ENCODE measurements around the gene RCHY1.
"Not testable (repeated sequence)": the region's sequence is repeated elsewhere in the genome, so short reads cannot be mapped to it uniquely, and the experiment has no call there.

Gene RCHY1

DNA sequence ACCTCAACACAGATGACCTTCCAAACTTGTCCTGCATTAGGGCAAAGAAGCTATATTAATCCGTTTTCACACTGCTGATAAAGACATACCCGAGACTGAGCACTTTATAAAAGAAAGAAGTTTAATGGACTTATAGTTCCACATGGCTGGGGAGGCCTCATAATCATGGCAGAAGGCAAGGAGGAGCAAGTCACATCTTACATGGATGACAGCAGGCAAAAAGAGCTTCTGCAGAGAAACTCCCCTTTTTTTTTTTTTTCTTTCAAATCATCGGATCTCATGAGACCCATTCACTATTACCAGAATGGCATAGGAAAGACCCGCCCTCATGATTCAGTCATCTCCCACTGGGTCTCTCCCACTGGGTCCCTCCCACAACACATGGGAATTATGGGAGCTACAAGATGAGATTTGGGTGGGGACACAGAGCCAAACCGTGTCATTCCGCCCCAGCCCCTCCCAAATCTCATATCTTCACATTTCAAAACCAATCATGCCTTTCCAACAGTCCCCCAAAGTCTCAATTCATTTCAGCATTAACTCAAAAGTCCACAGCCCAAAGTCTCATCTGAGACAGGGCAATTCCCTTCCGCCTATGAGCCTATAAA, 17.4 kb upstream of the RCHY1 start:
- H3K27ac ChIP-seq: not testable (repeated sequence)

DNA sequence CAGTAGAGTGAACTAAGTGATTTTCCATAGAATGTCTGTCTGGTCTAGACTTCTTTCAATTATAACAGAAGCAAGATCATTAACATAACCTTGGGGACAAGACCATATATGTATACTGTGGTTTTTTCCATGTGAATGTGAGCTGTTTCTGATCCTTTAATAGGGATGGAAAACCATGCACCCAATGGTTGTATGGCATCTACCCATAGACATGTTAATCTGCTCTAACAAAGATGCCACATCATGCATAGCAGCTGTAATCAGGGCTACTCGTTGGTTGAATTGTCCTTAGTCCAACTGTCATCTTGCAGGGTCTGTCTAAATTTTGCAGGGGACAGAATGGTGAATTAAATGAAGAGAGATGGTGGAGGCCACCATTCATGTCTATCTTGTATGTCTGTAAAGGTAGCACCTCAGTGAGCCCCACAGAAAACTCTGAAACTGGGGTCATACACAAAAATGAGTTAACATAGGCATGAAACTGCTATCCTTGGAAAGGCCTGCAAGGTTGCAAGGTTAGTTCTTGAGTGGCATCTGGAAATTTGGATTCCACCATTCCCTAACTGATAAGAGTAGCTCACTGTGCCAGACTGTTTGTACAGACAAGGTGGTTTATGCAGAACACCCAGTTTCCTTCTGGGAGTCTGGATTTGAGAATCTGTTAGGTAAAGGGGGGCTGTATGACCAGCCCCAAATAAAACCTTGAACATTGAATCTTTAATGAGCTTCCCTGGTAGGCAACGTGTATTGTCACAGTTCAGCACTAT, 16.5 kb upstream of the RCHY1 start:
- Histone ChIP-seq H3K4me1 (ENCODE audit: control insufficient read depth in 1 of 2, insufficient read depth in 1 of 2, low read depth in 1 of 2, low read length in 1 of 2) (no peaks in the 10 kb centered on the region), H3K36me3 (peaks cover 25% of the 10 kb centered on the region), H3K9me3 (no peaks in the 10 kb centered on the region), H3K4me3 (ENCODE audit: low read depth in 1 of 2, low read length in 1 of 2) (no peak overlapping the region), H3K27ac (no peak overlapping the region), H3K27me3 (no peaks in the 10 kb centered on the region)
- TF ChIP-seq, protein P1, sequence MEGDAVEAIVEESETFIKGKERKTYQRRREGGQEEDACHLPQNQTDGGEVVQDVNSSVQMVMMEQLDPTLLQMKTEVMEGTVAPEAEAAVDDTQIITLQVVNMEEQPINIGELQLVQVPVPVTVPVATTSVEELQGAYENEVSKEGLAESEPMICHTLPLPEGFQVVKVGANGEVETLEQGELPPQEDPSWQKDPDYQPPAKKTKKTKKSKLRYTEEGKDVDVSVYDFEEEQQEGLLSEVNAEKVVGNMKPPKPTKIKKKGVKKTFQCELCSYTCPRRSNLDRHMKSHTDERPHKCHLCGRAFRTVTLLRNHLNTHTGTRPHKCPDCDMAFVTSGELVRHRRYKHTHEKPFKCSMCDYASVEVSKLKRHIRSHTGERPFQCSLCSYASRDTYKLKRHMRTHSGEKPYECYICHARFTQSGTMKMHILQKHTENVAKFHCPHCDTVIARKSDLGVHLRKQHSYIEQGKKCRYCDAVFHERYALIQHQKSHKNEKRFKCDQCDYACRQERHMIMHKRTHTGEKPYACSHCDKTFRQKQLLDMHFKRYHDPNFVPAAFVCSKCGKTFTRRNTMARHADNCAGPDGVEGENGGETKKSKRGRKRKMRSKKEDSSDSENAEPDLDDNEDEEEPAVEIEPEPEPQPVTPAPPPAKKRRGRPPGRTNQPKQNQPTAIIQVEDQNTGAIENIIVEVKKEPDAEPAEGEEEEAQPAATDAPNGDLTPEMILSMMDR (IDR thresholded peaks at IDR 0.05): no peak

More for the DNA sequence above, 17.4 kb upstream of the RCHY1 start:
- H3K27me3 ChIP-seq; H3K4me1 ChIP-seq (ENCODE audit: control insufficient read depth in 1 of 2, insufficient read depth in 1 of 2, low read depth in 1 of 2, low read length in 1 of 2); H3K4me3 ChIP-seq (ENCODE audit: low read depth in 1 of 2, low read length in 1 of 2); H3K9me3 ChIP-seq: not testable (repeated sequence)
- peaks cover 21% of the 10 kb centered on the region for H3K36me3 ChIP-seq

DNA sequence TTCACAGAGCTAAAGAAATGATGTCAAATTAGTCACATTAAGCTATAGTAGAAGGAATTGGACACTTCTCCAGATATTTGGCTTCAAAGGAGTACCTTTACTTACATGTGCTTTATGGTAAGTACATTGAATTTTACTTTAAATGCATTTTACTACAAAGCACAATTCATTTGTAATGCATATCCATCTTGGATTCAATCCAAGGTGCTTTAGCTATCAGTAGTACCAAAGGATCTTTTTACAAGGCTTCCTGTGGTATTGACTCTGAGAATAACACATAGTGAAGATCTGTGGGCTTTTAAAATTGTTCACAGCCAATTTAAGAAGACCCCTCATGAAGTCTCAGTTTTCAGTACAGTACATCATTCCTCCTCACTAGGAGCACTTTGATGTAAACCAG, 13.3 kb upstream of the RCHY1 start:
- Histone ChIP-seq H3K9me3 (no peaks in the 10 kb centered on the region), H3K36me3 (peaks cover 37% of the 10 kb centered on the region), H3K4me3 (ENCODE audit: low read depth in 1 of 2, low read length in 1 of 2) (no peak overlapping the region), H3K4me1 (ENCODE audit: control insufficient read depth in 1 of 2, insufficient read depth in 1 of 2, low read depth in 1 of 2, low read length in 1 of 2) (no peaks in the 10 kb centered on the region), H3K27ac (no peak overlapping the region), H3K27me3 (no peaks in the 10 kb centered on the region)
- TF ChIP-seq, protein P1 (IDR thresholded peaks at IDR 0.05): no peak

DNA sequence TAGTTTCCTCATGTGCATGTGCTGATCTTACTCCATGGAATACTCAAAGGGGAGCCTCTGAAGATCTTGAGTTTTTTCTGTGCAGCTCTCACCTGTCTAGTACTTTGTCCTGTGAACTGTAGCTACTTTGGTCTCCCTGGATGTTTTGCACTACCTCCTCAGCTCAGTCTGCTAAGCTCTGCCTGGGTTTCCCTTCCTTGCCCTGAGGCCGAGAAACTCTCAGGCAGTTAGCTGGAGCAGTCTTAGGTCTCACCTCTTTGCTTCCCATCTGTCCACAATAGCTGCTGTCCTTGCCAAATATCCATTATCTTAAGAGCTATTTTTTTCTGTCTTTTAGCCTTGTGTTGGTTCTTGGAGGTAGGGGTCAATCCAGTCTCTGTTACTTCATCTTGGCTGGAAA, 11.7 kb upstream of the RCHY1 start:
- no peak overlapping the region for H3K27ac ChIP-seq
- H3K4me1 ChIP-seq (ENCODE audit: control insufficient read depth in 1 of 2, insufficient read depth in 1 of 2, low read depth in 1 of 2, low read length in 1 of 2): no peaks in the 10 kb centered on the region
- no peaks in the 10 kb centered on the region for H3K9me3 ChIP-seq
- TF ChIP-seq, protein P1 (IDR thresholded peaks at IDR 0.05): no peak
- H3K36me3 ChIP-seq: peaks cover 42% of the 10 kb centered on the region
- H3K27me3 ChIP-seq: no peaks in the 10 kb centered on the region
- H3K4me3 ChIP-seq (ENCODE audit: low read depth in 1 of 2, low read length in 1 of 2): no peak overlapping the region

DNA sequence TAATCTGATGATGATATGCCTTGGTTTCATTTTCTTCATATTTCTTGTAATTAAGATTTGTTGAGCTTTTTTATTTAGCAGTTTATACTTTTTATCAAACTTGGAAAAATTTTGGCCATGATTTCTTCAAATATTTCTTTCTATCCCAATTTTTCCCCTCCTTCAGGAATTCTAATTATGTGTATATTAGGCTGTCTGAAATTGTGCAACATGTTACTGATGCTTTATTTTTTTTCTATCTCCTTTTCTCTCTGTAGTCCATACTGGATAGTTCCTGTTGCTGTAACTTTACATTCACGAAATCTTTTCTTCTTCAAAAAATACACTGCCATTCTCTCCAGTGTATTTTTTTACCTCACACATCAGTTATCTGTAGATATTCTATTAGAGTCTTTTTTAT, 10.9 kb upstream of the RCHY1 start:
- no peak overlapping the region for H3K4me3 ChIP-seq (ENCODE audit: low read depth in 1 of 2, low read length in 1 of 2)
- H3K36me3 ChIP-seq: peaks cover 42% of the 10 kb centered on the region
- no peak overlapping the region for H3K27ac ChIP-seq
- no peaks in the 10 kb centered on the region for H3K4me1 ChIP-seq (ENCODE audit: control insufficient read depth in 1 of 2, insufficient read depth in 1 of 2, low read depth in 1 of 2, low read length in 1 of 2)
- H3K9me3 ChIP-seq: no peaks in the 10 kb centered on the region
- H3K27me3 ChIP-seq: no peaks in the 10 kb centered on the region
- TF ChIP-seq, protein P1 (IDR thresholded peaks at IDR 0.05): no peak

DNA sequence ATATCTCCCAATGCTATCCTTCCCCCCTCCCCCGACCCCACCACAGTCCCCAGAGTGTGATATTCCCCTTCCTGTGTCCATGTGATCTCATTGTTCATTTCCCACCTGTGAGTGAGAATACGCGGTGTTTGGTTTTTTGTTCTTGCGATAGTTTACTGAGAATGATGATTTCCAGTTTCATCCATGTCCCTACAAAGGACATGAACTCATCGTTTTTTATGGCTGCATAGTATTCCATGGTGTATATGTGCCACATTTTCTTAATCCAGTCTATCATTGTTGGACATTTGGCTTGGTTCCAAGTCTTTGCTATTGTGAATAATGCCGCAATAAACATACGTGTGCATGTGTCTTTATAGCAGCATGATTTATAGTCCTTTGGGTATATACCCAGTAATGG, 5.2 kb upstream of the RCHY1 start:
- H3K4me1 ChIP-seq (ENCODE audit: control insufficient read depth in 1 of 2, insufficient read depth in 1 of 2, low read depth in 1 of 2, low read length in 1 of 2): peaks cover 9 to 10% of the 10 kb centered on the region in 2 experiments
- H3K27ac ChIP-seq; H3K9me3 ChIP-seq; H3K27me3 ChIP-seq; H3K4me3 ChIP-seq (ENCODE audit: low read depth in 1 of 2, low read length in 1 of 2): not testable (repeated sequence)
- peaks cover 37% of the 10 kb centered on the region for H3K36me3 ChIP-seq
